Osteoblast (primary cell): ENCODE results near the gene ARHGAP11A. TPM values are rescaled to one million over a fixed set of nuclear protein-coding genes. Genes with fewer than 3 reads are reported as not detected.
"Not testable (repeated sequence)": the region's sequence is repeated elsewhere in the genome, so short reads cannot be mapped to it uniquely, and the experiment has no call there.

Source experiments
- DNase-seq: peaks from one replicate; pipeline ENCODE4 v3.0.0; 2011; ENCODE audit warnings: low spot score, mixed read lengths; ENCODE audit not compliant: insufficient read length; ENCODE audit errors: missing footprints
- H2AFZ ChIP-seq: 2 replicates; pipeline ENCODE4 v1.6.0; 2011; ENCODE audit warnings: mild to moderate bottlenecking, low read length
- H3K27ac ChIP-seq: 2 replicates; pipeline ENCODE4 v1.5.1; 2011; ENCODE audit warnings: mild to moderate bottlenecking, low read depth, low read length, moderate library complexity
- H3K27me3 ChIP-seq: 2 replicates; pipeline ENCODE4 v1.6.0; 2012; ENCODE audit warnings: mild to moderate bottlenecking, control low read depth, inconsistent platforms, low read length, moderate library complexity; ENCODE audit not compliant: insufficient read depth
- H3K36me3 ChIP-seq: 2 replicates; pipeline ENCODE4 v1.5.1; 2011; ENCODE audit warnings: mild to moderate bottlenecking, low read length, control low read depth, moderate library complexity; ENCODE audit not compliant: insufficient read depth
- H3K4me1 ChIP-seq: 2 replicates; pipeline ENCODE4 v1.5.1; 2011; ENCODE audit warnings: mild to moderate bottlenecking, low read length, control low read depth, moderate library complexity; ENCODE audit not compliant: insufficient read depth
- H3K4me2 ChIP-seq: 2 replicates; pipeline ENCODE4 v1.6.0; 2011; ENCODE audit warnings: mild to moderate bottlenecking, low read length; ENCODE audit not compliant: insufficient read depth
- H3K4me3 ChIP-seq: fragments of 200-600 bp; sonication (generic); 3 replicates; pipeline ENCODE4 v1.5.1; 2012; ENCODE audit warnings: mild to moderate bottlenecking, low read length, inconsistent platforms; ENCODE audit not compliant: insufficient read depth
- H3K79me2 ChIP-seq: 2 replicates; pipeline ENCODE4 v1.6.0; 2012; ENCODE audit warnings: mild to moderate bottlenecking, low read length, control low read depth, inconsistent platforms; ENCODE audit not compliant: insufficient read depth
- H3K9me3 ChIP-seq: 2 replicates; pipeline ENCODE4 v1.5.1; 2011; ENCODE audit warnings: low read depth, low read length, control low read depth
- H4K20me1 ChIP-seq: 2 replicates; pipeline ENCODE4 v1.6.0; 2012; ENCODE audit warnings: mild to moderate bottlenecking, low read length, control low read depth; ENCODE audit not compliant: insufficient read depth
- total RNA-seq: library from RNA; depleted of rRNA; stranded (reverse); fragments of >200 nt; gene quantifications from 2 replicates; pipeline ENCODE4 v1.2.3, GENCODE V29; 2012

Gene ARHGAP11A, protein sequence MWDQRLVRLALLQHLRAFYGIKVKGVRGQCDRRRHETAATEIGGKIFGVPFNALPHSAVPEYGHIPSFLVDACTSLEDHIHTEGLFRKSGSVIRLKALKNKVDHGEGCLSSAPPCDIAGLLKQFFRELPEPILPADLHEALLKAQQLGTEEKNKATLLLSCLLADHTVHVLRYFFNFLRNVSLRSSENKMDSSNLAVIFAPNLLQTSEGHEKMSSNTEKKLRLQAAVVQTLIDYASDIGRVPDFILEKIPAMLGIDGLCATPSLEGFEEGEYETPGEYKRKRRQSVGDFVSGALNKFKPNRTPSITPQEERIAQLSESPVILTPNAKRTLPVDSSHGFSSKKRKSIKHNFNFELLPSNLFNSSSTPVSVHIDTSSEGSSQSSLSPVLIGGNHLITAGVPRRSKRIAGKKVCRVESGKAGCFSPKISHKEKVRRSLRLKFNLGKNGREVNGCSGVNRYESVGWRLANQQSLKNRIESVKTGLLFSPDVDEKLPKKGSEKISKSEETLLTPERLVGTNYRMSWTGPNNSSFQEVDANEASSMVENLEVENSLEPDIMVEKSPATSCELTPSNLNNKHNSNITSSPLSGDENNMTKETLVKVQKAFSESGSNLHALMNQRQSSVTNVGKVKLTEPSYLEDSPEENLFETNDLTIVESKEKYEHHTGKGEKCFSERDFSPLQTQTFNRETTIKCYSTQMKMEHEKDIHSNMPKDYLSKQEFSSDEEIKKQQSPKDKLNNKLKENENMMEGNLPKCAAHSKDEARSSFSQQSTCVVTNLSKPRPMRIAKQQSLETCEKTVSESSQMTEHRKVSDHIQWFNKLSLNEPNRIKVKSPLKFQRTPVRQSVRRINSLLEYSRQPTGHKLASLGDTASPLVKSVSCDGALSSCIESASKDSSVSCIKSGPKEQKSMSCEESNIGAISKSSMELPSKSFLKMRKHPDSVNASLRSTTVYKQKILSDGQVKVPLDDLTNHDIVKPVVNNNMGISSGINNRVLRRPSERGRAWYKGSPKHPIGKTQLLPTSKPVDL
- 7.2 and 8.8 TPM in 2 replicates for total RNA-seq

DNA sequence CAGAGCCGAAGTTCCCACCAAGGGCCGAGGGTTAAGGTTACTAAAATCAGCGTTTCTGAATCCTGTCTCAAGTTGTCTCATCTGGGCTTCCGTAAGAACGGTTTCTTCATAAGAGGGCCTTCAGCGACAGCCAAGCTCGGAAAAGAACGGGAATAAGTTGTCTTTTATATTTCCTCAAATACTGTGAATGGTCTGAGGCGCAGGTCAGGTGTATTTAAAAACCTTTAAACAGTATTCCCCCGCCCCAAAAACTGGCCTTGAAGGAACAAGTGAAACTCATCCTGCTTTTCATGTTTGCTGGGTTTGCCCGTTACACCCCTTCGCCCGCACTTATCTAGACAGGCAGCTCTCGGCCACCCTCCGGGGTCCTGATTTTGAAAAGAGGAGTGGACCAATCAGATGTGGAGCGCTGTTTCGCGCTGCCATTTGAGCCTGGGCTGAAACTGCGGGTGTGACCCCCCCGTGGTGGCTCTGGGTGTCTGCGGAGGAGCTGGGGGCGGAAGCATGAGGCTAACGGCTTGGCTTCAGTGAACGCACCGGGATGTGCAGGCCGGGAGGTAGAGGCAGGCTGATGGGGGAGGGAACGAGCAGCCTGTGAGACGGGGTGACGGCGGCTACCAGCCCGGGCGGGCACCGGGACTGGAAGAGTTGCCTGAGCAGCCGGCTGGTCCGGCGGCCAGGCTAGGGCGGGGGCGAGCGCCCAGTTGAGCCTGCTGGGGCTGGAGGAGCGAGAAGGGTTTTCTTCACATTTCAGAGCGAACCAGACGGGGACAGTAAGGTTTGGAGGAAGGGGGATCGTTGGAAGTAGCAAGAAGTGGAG is at the start of gene ARHGAP11A:
TSS of gene ARHGAP11A (plus strand) at position 454 of the 820 bp plus-strand sequence. CDS start 708 bp downstream, outside the sequence.
- peak within 1 kb of the TSS; percentile 91 for H3K27ac ChIP-seq
- DNase-seq, H3K27me3 ChIP-seq, H3K4me1 ChIP-seq, H3K36me3 ChIP-seq, H3K9me3 ChIP-seq, H4K20me1 ChIP-seq: not testable (repeated sequence)
- peak within 1 kb of the TSS; percentile 79 for H3K4me2 ChIP-seq
- peak within 1 kb of the TSS; percentile 78 for H3K4me3 ChIP-seq
- H3K79me2 ChIP-seq, result peaks cover 39% of the 10 kb centered on the region
- peak within 1 kb of the TSS; percentile 83 for H2AFZ ChIP-seq

DNA sequence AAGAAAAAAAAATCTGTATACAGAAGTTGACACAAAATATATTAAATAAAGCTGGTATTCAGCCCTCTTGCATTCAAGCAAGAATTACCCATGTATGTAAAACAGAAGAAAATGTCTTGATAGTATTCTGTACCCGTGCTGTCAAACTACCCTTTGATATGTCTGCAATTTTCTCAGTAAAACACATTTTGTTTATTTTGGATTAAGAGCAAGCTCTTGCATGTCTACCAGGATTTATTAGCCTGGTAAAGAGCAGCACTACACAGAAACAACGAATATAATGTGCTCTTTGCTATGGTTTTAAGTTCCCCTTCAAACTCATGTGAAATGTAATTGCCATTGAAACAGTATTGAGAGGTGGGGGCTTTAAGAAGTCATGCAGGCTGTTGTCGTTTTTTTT is 46.3 kb upstream of the ARHGAP11A start:
- DNase-seq, H3K79me2 ChIP-seq, H3K9me3 ChIP-seq, H3K4me1 ChIP-seq, H4K20me1 ChIP-seq, H3K4me3 ChIP-seq, H3K4me2 ChIP-seq, H3K27me3 ChIP-seq, H3K27ac ChIP-seq, H3K36me3 ChIP-seq, H2AFZ ChIP-seq: not testable (repeated sequence)

DNA sequence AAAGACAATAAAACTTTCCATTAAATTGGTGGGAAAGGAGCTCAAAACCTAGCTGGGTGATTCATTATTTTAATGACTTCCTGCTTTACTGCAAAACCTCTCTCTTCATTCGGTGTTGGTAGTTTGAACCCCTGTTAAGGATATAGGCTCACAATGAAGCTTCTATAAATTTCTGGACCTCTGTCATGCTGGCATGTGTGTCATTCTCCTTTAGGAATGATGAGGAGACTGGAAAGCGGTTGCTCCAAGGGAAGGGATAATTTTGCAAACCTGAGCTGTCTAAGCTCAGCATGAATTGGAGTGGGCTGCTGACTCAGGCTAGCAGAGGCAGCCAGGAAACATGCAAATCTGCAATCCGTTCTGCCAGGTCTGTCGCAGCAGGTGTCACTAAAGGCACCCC is 36.8 kb upstream of the ARHGAP11A start:
- DNase-seq, H3K79me2 ChIP-seq, H3K27ac ChIP-seq: not testable (repeated sequence)

DNA sequence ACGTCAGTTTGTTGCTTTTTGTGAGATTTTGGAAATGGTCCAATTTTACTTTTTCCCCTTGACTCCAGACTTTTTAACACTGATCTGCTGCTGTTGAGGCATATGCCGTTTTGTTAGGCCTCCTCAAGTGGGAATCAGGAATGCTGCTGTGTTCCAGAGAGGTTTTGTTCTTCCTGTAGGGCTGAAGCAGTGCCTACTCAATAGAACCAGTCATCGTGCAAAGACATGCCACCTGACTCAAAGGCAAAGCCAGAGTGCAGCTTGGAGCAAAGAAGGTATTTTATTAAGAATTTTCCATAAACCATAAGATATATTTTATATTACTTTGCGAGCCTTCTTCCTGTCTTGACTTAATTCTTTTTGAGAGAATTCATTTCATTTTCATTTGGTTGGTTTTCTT is 29.5 kb upstream of the ARHGAP11A start:
- H3K79me2 ChIP-seq, H3K4me1 ChIP-seq, H3K4me3 ChIP-seq, H3K27me3 ChIP-seq, H4K20me1 ChIP-seq, H3K36me3 ChIP-seq, H3K27ac ChIP-seq, H3K4me2 ChIP-seq, DNase-seq, H3K9me3 ChIP-seq, H2AFZ ChIP-seq: not testable (repeated sequence)

More for the DNA sequence above, 36.8 kb upstream of the ARHGAP11A start:
- not testable (repeated sequence) for H3K4me3 ChIP-seq, H3K27me3 ChIP-seq, H2AFZ ChIP-seq, H3K4me2 ChIP-seq, H3K9me3 ChIP-seq, H3K4me1 ChIP-seq, H3K36me3 ChIP-seq, H4K20me1 ChIP-seq

DNA sequence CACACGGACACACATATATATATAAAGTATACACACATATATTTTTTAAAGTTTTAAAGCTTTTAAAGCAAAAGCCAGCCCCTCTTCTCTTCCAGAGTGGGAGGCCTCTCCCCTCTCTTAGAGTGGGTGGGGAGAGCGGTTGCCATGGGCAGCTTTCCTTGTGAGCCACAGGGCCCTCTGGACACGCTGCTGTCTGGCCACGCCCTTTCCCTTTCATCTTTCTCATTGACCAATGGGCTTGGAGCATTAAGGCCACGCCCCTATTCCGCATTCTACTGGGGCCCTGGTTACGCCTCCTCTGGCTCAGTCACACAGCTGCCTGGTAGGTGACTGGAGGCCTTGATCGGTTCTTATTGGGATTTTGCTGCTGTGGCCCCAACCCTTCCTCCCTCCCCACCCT is 22.2 kb upstream of the ARHGAP11A start, which contains the start of gene GOLGA8N:
TSS of gene GOLGA8N (plus strand) at position 306 of the 400 bp plus-strand sequence.
- not testable (repeated sequence) for DNase-seq, H3K9me3 ChIP-seq, H3K27ac ChIP-seq, H3K4me2 ChIP-seq, H3K4me3 ChIP-seq, H2AFZ ChIP-seq, H3K27me3 ChIP-seq, H3K79me2 ChIP-seq, H3K36me3 ChIP-seq, H4K20me1 ChIP-seq, H3K4me1 ChIP-seq

DNA sequence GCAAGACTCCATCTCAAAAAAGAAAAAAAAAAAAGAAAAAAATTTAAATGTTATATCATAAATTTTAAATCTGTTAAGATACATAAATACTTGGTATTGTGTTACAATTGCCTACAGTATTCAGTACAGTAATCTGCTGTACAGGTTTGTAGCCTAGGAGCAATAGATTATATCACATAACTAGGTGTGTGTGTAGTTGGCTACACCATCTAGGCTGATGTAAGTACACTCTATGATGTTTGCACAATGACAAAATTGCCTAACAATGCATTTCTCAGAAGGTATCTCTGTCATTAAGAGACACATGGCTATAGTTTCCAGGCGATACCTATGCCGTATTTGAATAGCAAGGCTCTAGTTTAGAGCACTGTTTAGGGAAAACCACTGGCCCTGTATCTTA is 5.8 kb upstream of the ARHGAP11A start:
- not testable (repeated sequence) for H3K4me3 ChIP-seq, H2AFZ ChIP-seq, H3K79me2 ChIP-seq, H3K36me3 ChIP-seq, H3K9me3 ChIP-seq, H4K20me1 ChIP-seq, DNase-seq, H3K4me2 ChIP-seq, H3K27me3 ChIP-seq, H3K27ac ChIP-seq, H3K4me1 ChIP-seq

DNA sequence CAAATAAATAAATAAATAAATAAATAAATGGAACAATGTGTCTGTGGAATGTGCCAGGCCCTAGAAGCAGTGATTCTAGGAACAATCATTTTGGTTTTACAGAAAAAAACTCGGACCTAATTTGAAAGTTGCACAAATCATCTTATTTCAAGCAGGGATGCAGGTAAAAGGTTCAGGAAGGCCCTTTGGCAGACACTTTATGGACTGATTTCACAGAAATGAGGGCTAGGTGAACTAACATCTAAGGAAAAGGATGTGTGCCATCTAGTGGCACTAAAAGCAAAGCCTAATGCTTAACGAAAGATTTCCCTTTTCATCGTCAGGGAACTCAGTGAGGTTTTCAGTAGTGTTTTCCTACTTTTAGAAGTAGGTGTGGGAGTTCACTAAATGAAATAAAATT is 4.6 kb upstream of the ARHGAP11A start:
- not testable (repeated sequence) for DNase-seq, H3K27me3 ChIP-seq, H3K4me3 ChIP-seq, H2AFZ ChIP-seq, H3K4me2 ChIP-seq, H3K27ac ChIP-seq, H3K79me2 ChIP-seq, H3K4me1 ChIP-seq, H4K20me1 ChIP-seq, H3K9me3 ChIP-seq, H3K36me3 ChIP-seq

DNA sequence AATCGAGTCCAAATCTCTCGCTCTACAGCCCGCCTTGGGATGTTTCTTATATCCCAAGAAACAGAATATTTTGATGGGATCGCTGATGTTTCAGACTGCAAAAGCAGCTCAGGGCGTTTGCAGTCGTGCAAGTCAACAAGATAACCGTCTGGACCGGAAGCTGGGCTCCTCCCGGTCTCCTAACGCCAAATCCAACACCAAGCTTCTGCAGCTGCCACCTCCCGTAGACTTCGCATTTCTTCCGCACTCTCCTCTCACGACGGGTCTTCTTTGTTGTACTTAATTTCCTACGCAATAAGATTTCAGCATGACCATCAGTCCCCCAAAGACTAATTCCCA is 623 bp upstream of the ARHGAP11A start:
- Histone ChIP-seq H2AFZ (peak overlapping the region; percentile 83), H3K4me2 (peak overlapping the region; percentile 79), H3K27ac (peak overlapping the region; percentile 91), H3K79me2 (peaks cover 37% of the 10 kb centered on the region), H3K4me3 (peak overlapping the region; percentile 78)
- H4K20me1 ChIP-seq, DNase-seq, H3K36me3 ChIP-seq, H3K9me3 ChIP-seq, H3K4me1 ChIP-seq, H3K27me3 ChIP-seq: not testable (repeated sequence)
